GM21381 (cell line): ENCODE data around the gene HIPK1.
"Not testable (repeated sequence)": the region's sequence is repeated elsewhere in the genome, so short reads cannot be mapped to it uniquely, and the experiment has no call there.

Experiments
- ATAC-seq: cut with Tn5 transposase; IDR thresholded peaks from one replicate; pipeline ENCODE4 v1.9.1; 2021; ENCODE audit warnings: mild to moderate bottlenecking, moderate library complexity; ENCODE audit not compliant: unreplicated experiment

The HIPK1 gene

GRCh38 chr1:113943028-113943811, 14.1 kb downstream of the HIPK1 start:
- ATAC-seq: no peak

- ATAC-seq: no peak
These were observed 16.2 kb downstream of the HIPK1 start for GRCh38 chr1:113945329-113945728.

GRCh38 chr1:113946112-113946511, 17.0 kb downstream of the HIPK1 start:
- no peak for ATAC-seq

GRCh38 chr1:113946678-113947387, 17.7 kb downstream of the HIPK1 start:
- ATAC-seq: no peak

- ATAC-seq: no peak
These were observed 18.4 kb downstream of the HIPK1 start for GRCh38 chr1:113947388-113948107.

GRCh38 chr1:113948151-113948550, 19.0 kb downstream of the HIPK1 start:
- ATAC-seq: not testable (repeated sequence)

GRCh38 chr1:113949007-113949406, 19.9 kb downstream of the HIPK1 start:
- ATAC-seq: no peak

- ATAC-seq: no peak
These were observed 21.8 kb downstream of the HIPK1 start for GRCh38 chr1:113950908-113951307.

- ATAC-seq: no peak
These were observed 22.6 kb downstream of the HIPK1 start for GRCh38 chr1:113951719-113952118.

GRCh38 chr1:113957984-113958383, 28.9 kb downstream of the HIPK1 start:
- no peak for ATAC-seq

- no peak for ATAC-seq
These were observed 29.6 kb downstream of the HIPK1 start for GRCh38 chr1:113958691-113959090.

GRCh38 chr1:113963281-113963906, 34.3 kb downstream of the HIPK1 start:
- ATAC-seq: no peak

- ATAC-seq: no peak
These were observed 36.7 kb downstream of the HIPK1 start for GRCh38 chr1:113965703-113966412.

- ATAC-seq: no peak
These were observed 43.8 kb downstream of the HIPK1 start for GRCh38 chr1:113972954-113973353.

- ATAC-seq: no peak
These were observed 46.2 kb downstream of the HIPK1 start for GRCh38 chr1:113975211-113975895.

GRCh38 chr1:113976609-113977278, 47.6 kb downstream of the HIPK1 start:
- ATAC-seq: no peak

GRCh38 chr1:113977906-113978305, 48.8 kb downstream of the HIPK1 start:
- ATAC-seq: no peak

GRCh38 chr1:113978863-113979702, 50.0 kb downstream of the HIPK1 start, which contains the start of gene OLFML3:
OLFML3 (plus strand) TSS chr1:113979474; CDS start chr1:113979517, 43 bp downstream.
- ATAC-seq: peak; percentile 51
